GM19043 (cell line): Measurements from ENCODE around the gene C11orf98.
"Not testable (repeated sequence)": the region's sequence is repeated elsewhere in the genome, so short reads cannot be mapped to it uniquely, and the experiment has no call there.

Experiments
- ATAC-seq: cut with Tn5 transposase; IDR thresholded peaks from one replicate; pipeline ENCODE4 v1.9.1; 2021; ENCODE audit warnings: low read depth; ENCODE audit not compliant: unreplicated experiment

Gene C11orf98

GRCh38 chr11:62665075-62665598, at the start of gene C11orf98, which contains the start of gene CSKMT:
C11orf98 (minus strand) TSS chr11:62665210; CDS start chr11:62665169, 41 bp downstream.
CSKMT (plus strand) TSS chr11:62665312; CDS start chr11:62665880, 568 bp downstream.
- ATAC-seq: peak; percentile 82

- ATAC-seq: no peak
Measured at GRCh38 chr11:62713343-62713742, 48.3 kb upstream of the C11orf98 start.

- no peak for ATAC-seq
Measured at GRCh38 chr11:62712861-62713260, 47.9 kb upstream of the C11orf98 start.

- no peak for ATAC-seq
Measured at GRCh38 chr11:62712276-62712812, 47.3 kb upstream of the C11orf98 start.

GRCh38 chr11:62710001-62710345, 45.0 kb upstream of the C11orf98 start:
- ATAC-seq: no peak

- peak; percentile 70 for ATAC-seq
Measured at GRCh38 chr11:62709247-62710000, 44.4 kb upstream of the C11orf98 start.

GRCh38 chr11:62708793-62709192, 43.8 kb upstream of the C11orf98 start:
- no peak for ATAC-seq

- ATAC-seq: no peak
Measured at GRCh38 chr11:62708392-62708791, 43.4 kb upstream of the C11orf98 start.

- no peak for ATAC-seq
Measured at GRCh38 chr11:62707277-62707861, 42.4 kb upstream of the C11orf98 start, which contains the start of the genes BSCL2 and GNG3. BSCL2 (minus strand) TSS chr11:62707424; CDS start chr11:62707195, 229 bp downstream. GNG3 (plus strand) TSS chr11:62707676; CDS start chr11:62708296, 620 bp downstream.

- no peak for ATAC-seq
Measured at GRCh38 chr11:62706850-62707247, 41.8 kb upstream of the C11orf98 start.

GRCh38 chr11:62705880-62706849, 41.2 kb upstream of the C11orf98 start:
- peak; percentile 56 for ATAC-seq

GRCh38 chr11:62705413-62705812, 40.4 kb upstream of the C11orf98 start:
- ATAC-seq: no peak

- not testable (repeated sequence) for ATAC-seq
Measured at GRCh38 chr11:62703921-62704320, 38.9 kb upstream of the C11orf98 start.

GRCh38 chr11:62702246-62702645, 37.2 kb upstream of the C11orf98 start:
- no peak for ATAC-seq

GRCh38 chr11:62694455-62695167, 29.6 kb upstream of the C11orf98 start:
- no peak for ATAC-seq

- not testable (repeated sequence) for ATAC-seq
Measured at GRCh38 chr11:62693624-62694023, 28.6 kb upstream of the C11orf98 start.

GRCh38 chr11:62689421-62690183, 24.6 kb upstream of the C11orf98 start, which contains the start of gene LRRN4CL:
LRRN4CL (minus strand) TSS chr11:62689530; CDS start chr11:62688508, 1,022 bp downstream.
- ATAC-seq: no peak

GRCh38 chr11:62688491-62688890, 23.5 kb upstream of the C11orf98 start:
- no peak for ATAC-seq
